Left lung (tissue), 10 donors: ENCODE results near the gene TARBP1. TPM values are rescaled to one million over a fixed set of nuclear protein-coding genes. Genes with fewer than 3 reads are reported as not detected.
"Not testable (repeated sequence)": the region's sequence is repeated elsewhere in the genome, so short reads cannot be mapped to it uniquely, and the experiment has no call there.

Experiments used
- ATAC-seq: fragments of 200-7000 bp; cut with Tn5 transposase; one replicate; pipeline ENCODE4 v1.9.1; 2020; ENCODE audit warnings: moderate library complexity
- DNase-seq, 4 donors: peaks; one replicate each; pipeline ENCODE4 v3.0.0-alpha.2; 2013 to 2020
- H3K27ac ChIP-seq, 2 donors: fragments of 200-600 bp; sonication (generic) in 1 of 2; one replicate each; pipeline versions ENCODE4 v1.5.0 to v1.8.0; 2020 to 2021
- H3K27me3 ChIP-seq, 2 donors: fragments of 200-600 bp; sonication (generic) in 1 of 2; one replicate each; pipeline versions ENCODE4 v1.5.0 to v1.8.0; 2020 to 2021
- H3K36me3 ChIP-seq, 2 donors: fragments of 200-600 bp; sonication (generic) in 1 of 2; one replicate each; pipeline versions ENCODE4 v1.5.0 to v1.8.0; 2020 to 2021
- H3K4me1 ChIP-seq, 2 donors: fragments of 200-600 bp; one replicate each; pipeline ENCODE4 v1.8.0; 2021
- H3K4me3 ChIP-seq, 2 donors: fragments of 200-600 bp; sonication (generic) in 1 of 2; one replicate each; pipeline versions ENCODE4 v1.5.0 to v1.8.0; 2020 to 2021; ENCODE audit warnings: mild to moderate bottlenecking in 1 of 2
- H3K9me3 ChIP-seq, 2 donors: fragments of 200-600 bp; sonication (generic) in 1 of 2; one replicate each; pipeline versions ENCODE4 v1.5.0 to v1.8.0; 2020 to 2021
- CTCF ChIP-seq, 2 donors: fragments of 200-600 bp; sonication (generic) in 1 of 2; IDR thresholded peaks; one replicate each; pipeline versions ENCODE4 v1.5.0 to v1.8.0; 2021; ENCODE audit warnings: antibody characterized with exemption in 2 of 2
- intact Hi-C, 2 donors: fragments of 100-400 bp; cut with DNase I; formaldehyde crosslinking; loops; one replicate each; pipeline versions ENCODE4 v1.11.2 to v1.14.2; 2022
- polyA plus RNA-seq, 6 donors: library from polyadenylated mRNA; unstranded; fragments of 120-200 nt; gene quantifications; one replicate each; pipeline ENCODE4 v1.2.1, GENCODE V29; 2013; ENCODE audit not compliant: insufficient read length in 6 of 6
- total RNA-seq, 2 donors: library from RNA; stranded (reverse); fragmentation: NEBNext Ultra II Directional; extraction: Animal tissue kit (Norgen Biotek cat#: 25700); gene quantifications; one replicate each; pipeline ENCODE4 v1.2.1, GENCODE V29; 2021
- donor health status: DM: no; HTN: yes; CAD: no.
- donor health status: DM: no; HTN: no; CAD: no.

The TARBP1 gene
- total and polyA plus RNA-seq, 8 donors: 20.9 to 113 (median 97.3) TPM

GRCh38 chr1:234405676-234406075, 73.3 kb downstream of the TARBP1 start:
- Histone ChIP-seq H3K4me3 (no peak overlapping the region), H3K9me3 (no peaks in the 10 kb centered on the region), H3K27ac (no peak overlapping the region), H3K36me3 (peaks cover 0 to 13% of the 10 kb centered on the region in 2 donors), H3K27me3 (no peaks in the 10 kb centered on the region), H3K4me1 (peaks cover 0 to 5% of the 10 kb centered on the region in 2 donors)
- intact Hi-C loops: no loop called here
- DNase-seq: no peak
- no peak for ATAC-seq
- no peak for TF ChIP-seq CTCF (IDR thresholded peaks at IDR 0.05)

- H3K4me3 ChIP-seq: no peak overlapping the region
- no peak for DNase-seq
- H3K27me3 ChIP-seq: no peaks in the 10 kb centered on the region
- intact Hi-C loops: no loop called here
- peaks cover 0 to 9% of the 10 kb centered on the region in 2 donors for H3K36me3 ChIP-seq
- no peak for ATAC-seq
- H3K9me3 ChIP-seq: no peaks in the 10 kb centered on the region
- no peak overlapping the region for H3K27ac ChIP-seq
- peaks cover 0 to 21% of the 10 kb centered on the region in 2 donors for H3K4me1 ChIP-seq
- no peak for TF ChIP-seq CTCF (IDR thresholded peaks at IDR 0.05)
Measured at GRCh38 chr1:234402939-234403338, 76.0 kb downstream of the TARBP1 start.

GRCh38 chr1:234401658-234402057, 77.3 kb downstream of the TARBP1 start:
- no peak for DNase-seq
- ATAC-seq: no peak
- Histone ChIP-seq H3K4me3 (no peak overlapping the region), H3K36me3 (peaks cover 0 to 9% of the 10 kb centered on the region in 2 donors), H3K4me1 (peaks cover 0 to 22% of the 10 kb centered on the region in 2 donors), H3K27me3 (no peaks in the 10 kb centered on the region), H3K9me3 (no peaks in the 10 kb centered on the region), H3K27ac (peak overlapping the region in 1 of 2 donors; percentile 49)
- TF ChIP-seq CTCF (IDR thresholded peaks at IDR 0.05): no peak
- intact Hi-C loops: no loop called here

- H3K36me3 ChIP-seq: peaks cover 0 to 7% of the 10 kb centered on the region in 2 donors
- H3K27ac ChIP-seq: peak overlapping the region in 1 of 2 donors; percentile 49
- ATAC-seq: peak; percentile 47
- no peak overlapping the region for H3K4me3 ChIP-seq
- no peak for TF ChIP-seq CTCF (IDR thresholded peaks at IDR 0.05)
- no peak for DNase-seq
- no peaks in the 10 kb centered on the region for H3K27me3 ChIP-seq
- H3K4me1 ChIP-seq: peaks cover 0 to 25% of the 10 kb centered on the region in 2 donors
- no peaks in the 10 kb centered on the region for H3K9me3 ChIP-seq
- intact Hi-C loops: no loop called here
Measured at GRCh38 chr1:234400773-234401172, 78.2 kb downstream of the TARBP1 start.

- peaks cover 0 to 32% of the 10 kb centered on the region in 2 donors for H3K4me1 ChIP-seq
- intact Hi-C loops, H3K27me3 ChIP-seq, DNase-seq, ATAC-seq, H3K9me3 ChIP-seq, H3K4me3 ChIP-seq, H3K36me3 ChIP-seq, H3K27ac ChIP-seq: not testable (repeated sequence)
Measured at GRCh38 chr1:234399515-234399914, 79.5 kb downstream of the TARBP1 start.

GRCh38 chr1:234398849-234399381, 80.1 kb downstream of the TARBP1 start:
- no peak for DNase-seq
- Histone ChIP-seq H3K27ac (peak overlapping the region in 1 of 2 donors; percentile 73), H3K9me3 (no peaks in the 10 kb centered on the region), H3K36me3 (no peaks in the 10 kb centered on the region), H3K4me3 (peak overlapping the region in 1 of 2 donors; percentile 23), H3K4me1 (peaks cover 0 to 32% of the 10 kb centered on the region in 2 donors), H3K27me3 (no peaks in the 10 kb centered on the region)
- TF ChIP-seq CTCF (IDR thresholded peaks at IDR 0.05): no peak
- peak; percentile 21 for ATAC-seq
- intact Hi-C loops: no loop called here
